Right lobe of liver (tissue), 6 donors: ENCODE results near the gene BCL2L14. TPM values are rescaled to one million over a fixed set of nuclear protein-coding genes. Genes with fewer than 3 reads are reported as not detected.

Experiments
- ATAC-seq, 4 donors: fragments of 200-7000 bp; cut with Tn5 transposase; one replicate each; pipeline ENCODE4 v1.9.1; 2020; ENCODE audit warnings: mild to moderate bottlenecking in 4 of 4, moderate library complexity in 4 of 4
- DNase-seq, 3 donors: peaks; one replicate each; pipeline ENCODE4 v3.0.0-alpha.2; 2020
- H3K27ac ChIP-seq, 3 donors: fragments of 200-600 bp; one replicate each; pipeline ENCODE4 v1.8.0; 2022
- H3K27me3 ChIP-seq, 2 donors: fragments of 200-600 bp; one replicate each; pipeline ENCODE4 v1.8.0; 2022
- H3K36me3 ChIP-seq, 4 donors: fragments of 200-600 bp; sonication (generic) in 1 of 4; one replicate each; pipeline versions ENCODE4 v1.5.1 to v1.8.0; 2017 to 2022; ENCODE audit warnings: control low read depth in 1 of 4
- H3K4me1 ChIP-seq, 4 donors: fragments of 200-600 bp; sonication (generic) in 1 of 4; one replicate each; pipeline versions ENCODE4 v1.5.1 to v1.8.0; 2017 to 2022; ENCODE audit warnings: control low read depth in 1 of 4
- H3K4me3 ChIP-seq, 3 donors: fragments of 200-600 bp; one replicate each; pipeline ENCODE4 v1.8.0; 2022
- H3K9me3 ChIP-seq, 4 donors: fragments of 200-600 bp; sonication (generic) in 1 of 4; one replicate each; pipeline versions ENCODE4 v1.5.1 to v1.8.0; 2017 to 2022; ENCODE audit warnings: control low read depth in 1 of 4
- POLR2A ChIP-seq: fragments of 450-650 bp; IDR thresholded peaks from one replicate; pipeline ENCODE4 v1.6.1; 2017; ENCODE audit warnings: antibody characterized with exemption, mild to moderate bottlenecking
- WGBS: methylation state at CpG from one replicate; pipeline ENCODE4 v1.1.6; 2018; ENCODE audit warnings: low coverage, low lambda C conversion rate; ENCODE audit not compliant: insufficient coverage; ENCODE audit errors: missing lambda C conversion rate; 5-methylcytosine and 5-hydroxymethylcytosine counted together
- intact Hi-C, 2 donors: fragments of 100-400 bp; cut with DNase I; formaldehyde crosslinking; loops; one replicate each; pipeline versions ENCODE4 v1.11.2 to v1.14.1; 2022
- total RNA-seq, 6 experiments: library from RNA; depleted of rRNA in 2 of 6; stranded (reverse); fragments of >200 nt in 2 of 6; fragmentation: NEBNext Ultra II Directional in 3 of 6; extraction: Animal tissue kit (Norgen Biotek cat#: 25700) in 3 of 6; gene quantifications; one replicate each; pipeline versions ENCODE4 v1.1.0 to v1.2.4, GENCODE V29; 2016 to 2023
- TF ChIP-seq, protein P1 (sequence below), 4 donors: fragments of 200-600 bp in 3 of 4; fragments of 450-650 bp in 1 of 4; IDR thresholded peaks; one replicate each; pipeline versions ENCODE4 v1.5.1 to v1.8.0; 2016 to 2022; ENCODE audit warnings: antibody characterized with exemption in 4 of 4, mild to moderate bottlenecking in 2 of 4
- donor health status: DM: no; HTN: yes; CAD: no.
- donor health status: DM: no; HTN: no; CAD: no.
- donor health status: DM: no; HTN: no; CAD: no.
- donor health status: DM: no; HTN: yes; CAD: no.
- donor health status: DM: no; HTN: yes; CAD: no.

Gene BCL2L14
- total RNA-seq, 6 experiments from 2014 or later, result 0.14 to 1.1 TPM; not detected in 4

DNA sequence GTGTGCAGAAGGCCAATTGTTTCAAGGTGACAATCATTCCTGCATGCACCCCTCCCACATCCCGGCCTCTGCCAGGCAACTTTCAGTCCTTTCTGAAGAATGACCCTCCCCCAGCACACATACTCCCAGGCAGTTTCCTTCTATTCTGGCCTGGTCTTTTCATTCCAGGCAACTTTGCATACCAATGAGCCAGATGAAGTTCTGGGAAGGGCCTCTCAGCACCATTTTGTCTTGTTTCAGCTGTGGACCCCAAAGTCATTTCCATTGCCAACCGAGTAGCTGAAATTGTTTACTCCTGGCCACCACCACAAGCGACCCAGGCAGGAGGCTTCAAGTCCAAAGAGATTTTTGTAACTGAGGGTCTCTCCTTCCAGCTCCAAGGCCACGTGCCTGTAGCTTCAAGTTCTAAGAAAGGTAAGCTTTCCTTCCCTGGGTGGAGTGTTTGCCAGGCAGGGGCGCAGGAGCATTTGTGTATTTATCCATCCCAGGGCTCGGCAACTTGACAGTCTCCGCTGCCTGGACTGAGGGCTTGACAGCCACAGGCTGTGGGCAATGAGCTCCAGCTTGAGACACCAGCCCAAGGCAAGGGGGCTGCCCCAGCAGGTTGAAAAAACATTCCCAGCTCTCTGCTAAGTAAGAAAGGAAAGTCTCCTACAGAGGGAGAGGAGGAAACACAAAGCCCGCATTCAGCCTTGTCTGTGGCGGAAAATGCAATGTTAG is 16.4 kb downstream of the BCL2L14 start:
- H3K4me3 ChIP-seq, result no peak overlapping the region
- peaks cover 0 to 3% (median 0%) of the 10 kb centered on the region in 4 donors for H3K4me1 ChIP-seq
- 84% methylated on average over 5 of the region's 9 CpGs for WGBS
- intact Hi-C loops, result loop anchor here in 1 of 2 donors (10.0 kb wide), 1 partner anchor 248 kb away; no protein-coding TSS in a partner anchor
- ATAC-seq (no peak), DNase-seq (no peak)
- H3K36me3 ChIP-seq, result no peaks in the 10 kb centered on the region
- H3K27me3 ChIP-seq, result no peaks in the 10 kb centered on the region
- H3K27ac ChIP-seq, result peak overlapping the region in 1 of 3 donors; percentile 44
- TF ChIP-seq, protein P1, sequence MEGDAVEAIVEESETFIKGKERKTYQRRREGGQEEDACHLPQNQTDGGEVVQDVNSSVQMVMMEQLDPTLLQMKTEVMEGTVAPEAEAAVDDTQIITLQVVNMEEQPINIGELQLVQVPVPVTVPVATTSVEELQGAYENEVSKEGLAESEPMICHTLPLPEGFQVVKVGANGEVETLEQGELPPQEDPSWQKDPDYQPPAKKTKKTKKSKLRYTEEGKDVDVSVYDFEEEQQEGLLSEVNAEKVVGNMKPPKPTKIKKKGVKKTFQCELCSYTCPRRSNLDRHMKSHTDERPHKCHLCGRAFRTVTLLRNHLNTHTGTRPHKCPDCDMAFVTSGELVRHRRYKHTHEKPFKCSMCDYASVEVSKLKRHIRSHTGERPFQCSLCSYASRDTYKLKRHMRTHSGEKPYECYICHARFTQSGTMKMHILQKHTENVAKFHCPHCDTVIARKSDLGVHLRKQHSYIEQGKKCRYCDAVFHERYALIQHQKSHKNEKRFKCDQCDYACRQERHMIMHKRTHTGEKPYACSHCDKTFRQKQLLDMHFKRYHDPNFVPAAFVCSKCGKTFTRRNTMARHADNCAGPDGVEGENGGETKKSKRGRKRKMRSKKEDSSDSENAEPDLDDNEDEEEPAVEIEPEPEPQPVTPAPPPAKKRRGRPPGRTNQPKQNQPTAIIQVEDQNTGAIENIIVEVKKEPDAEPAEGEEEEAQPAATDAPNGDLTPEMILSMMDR (IDR thresholded peaks at IDR 0.05), result no peak
- TF ChIP-seq POLR2A, result no peak
- no peaks in the 10 kb centered on the region for H3K9me3 ChIP-seq

DNA sequence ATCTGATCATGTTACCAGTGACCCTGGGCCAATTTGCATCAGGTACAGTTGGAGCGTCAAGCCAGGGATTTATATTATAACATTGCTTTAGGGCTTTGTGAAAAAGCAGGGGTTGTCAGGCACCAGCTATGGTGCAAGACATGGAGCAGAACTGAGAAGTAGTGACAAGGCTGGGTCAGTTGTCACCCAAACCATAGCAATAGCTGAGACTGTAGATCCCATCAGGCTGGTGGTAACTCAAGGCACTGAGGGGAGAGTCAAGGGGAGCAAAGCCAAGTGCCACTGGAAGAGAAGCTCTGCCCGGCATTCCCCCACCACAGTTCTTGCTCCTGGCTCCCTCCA is 16.9 kb downstream of the BCL2L14 start:
- H3K4me3 ChIP-seq, result no peak overlapping the region
- no peaks in the 10 kb centered on the region for H3K36me3 ChIP-seq
- intact Hi-C loops, result loop anchor here in 1 of 2 donors (10.0 kb wide), 1 partner anchor 247 kb away; no protein-coding TSS in a partner anchor
- H3K9me3 ChIP-seq, result no peaks in the 10 kb centered on the region
- DNase-seq (no peak), ATAC-seq (no peak)
- H3K27me3 ChIP-seq, result no peaks in the 10 kb centered on the region
- TF ChIP-seq, protein P1 (IDR thresholded peaks at IDR 0.05), result no peak
- no peak for TF ChIP-seq POLR2A
- H3K27ac ChIP-seq, result peak overlapping the region in 1 of 3 donors; percentile 44
- H3K4me1 ChIP-seq, result peaks cover 0 to 1% (median 0%) of the 10 kb centered on the region in 4 donors
- 84% methylated on average over 2 of the region's 2 CpGs for WGBS

DNA sequence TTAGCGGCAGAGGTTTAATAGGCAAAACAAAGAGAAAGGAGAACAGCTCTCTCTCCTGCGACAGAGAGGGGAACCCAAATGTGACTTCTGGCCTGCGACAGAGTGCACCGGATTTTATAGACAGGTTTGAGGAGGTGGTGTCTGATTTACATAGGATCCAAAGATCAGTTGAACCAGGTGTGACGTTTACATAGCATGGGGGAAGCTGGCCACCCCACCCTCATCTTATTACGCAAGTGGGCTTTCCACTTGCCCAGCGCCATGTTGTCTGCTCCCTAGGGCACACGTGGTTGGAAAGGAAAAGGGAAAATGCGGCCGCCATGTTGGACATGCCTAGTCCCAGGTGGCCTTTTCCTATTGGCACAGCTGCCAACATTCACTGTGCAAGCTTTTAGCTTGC is 17.4 kb downstream of the BCL2L14 start:
- H3K4me1 ChIP-seq, result peaks cover 0 to 6% (median 0%) of the 10 kb centered on the region in 4 donors
- DNase-seq (peak in 1 of 3 donors; percentile 77), ATAC-seq (peak in 2 of 4 donors; percentile 50 to 88)
- no peaks in the 10 kb centered on the region for H3K27me3 ChIP-seq
- intact Hi-C loops, result loop anchor here in 1 of 2 donors (10.0 kb wide), 1 partner anchor 247 kb away; no protein-coding TSS in a partner anchor
- peak overlapping the region in 1 of 3 donors; percentile 44 for H3K27ac ChIP-seq
- 46% methylated on average over 8 of the region's 10 CpGs for WGBS
- no peaks in the 10 kb centered on the region for H3K36me3 ChIP-seq
- H3K4me3 ChIP-seq, result no peak overlapping the region
- TF ChIP-seq, protein P1 (IDR thresholded peaks at IDR 0.05), result no peak
- TF ChIP-seq POLR2A, result no peak
- no peaks in the 10 kb centered on the region for H3K9me3 ChIP-seq

DNA sequence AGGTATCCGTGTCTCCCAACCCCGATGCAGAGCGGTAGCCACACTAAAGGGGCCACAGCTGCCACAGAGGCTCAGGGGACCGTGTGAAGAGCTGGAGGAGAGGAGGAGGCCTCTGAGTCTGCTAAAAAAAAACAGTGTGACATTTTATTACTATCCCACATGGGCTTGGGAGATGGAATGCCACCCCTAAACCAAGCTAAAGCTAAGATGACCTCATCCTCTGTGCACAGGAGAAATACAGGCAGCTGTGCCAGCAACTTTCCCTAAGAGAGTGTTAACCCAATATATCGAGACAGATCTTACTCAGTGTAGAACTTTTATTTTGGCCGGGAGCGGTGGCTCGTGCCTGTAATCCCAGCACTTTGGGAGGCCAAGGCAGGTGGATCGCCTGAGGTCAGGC is 18.0 kb downstream of the BCL2L14 start:
- peak overlapping the region in 1 of 3 donors; percentile 44 for H3K27ac ChIP-seq
- H3K4me3 ChIP-seq, result no peak overlapping the region
- ATAC-seq (no peak), DNase-seq (no peak)
- peaks cover 0 to 8% (median 0%) of the 10 kb centered on the region in 4 donors for H3K4me1 ChIP-seq
- WGBS, result 81% methylated on average over 4 of the region's 9 CpGs
- H3K9me3 ChIP-seq, result no peaks in the 10 kb centered on the region
- intact Hi-C loops, result loop anchor here in 1 of 2 donors (10.0 kb wide), 1 partner anchor 246 kb away; no protein-coding TSS in a partner anchor
- TF ChIP-seq, protein P1 (IDR thresholded peaks at IDR 0.05), result no peak
- TF ChIP-seq POLR2A, result no peak
- no peaks in the 10 kb centered on the region for H3K36me3 ChIP-seq
- no peaks in the 10 kb centered on the region for H3K27me3 ChIP-seq
